SK-N-SH treated with all-trans-retinoic acid at 6 μM for 48 hours (cell line): ENCODE results near the gene KDM5A.
"Not testable (repeated sequence)": the region's sequence is repeated elsewhere in the genome, so short reads cannot be mapped to it uniquely, and the experiment has no call there.

Experiments
- ARNTL ChIP-seq: fragments of 450-650 bp; formaldehyde crosslinking; IDR thresholded peaks from 2 replicates; pipeline ENCODE4 v1.5.0; 2020; ENCODE audit warnings: low read depth, mild to moderate bottlenecking, moderate library complexity, borderline replicate concordance
- ESRRG ChIP-seq: fragments of 250-450 bp; sonication (Bioruptor Pico); IDR thresholded peaks from 2 replicates; pipeline ENCODE4 v1.6.1; 2021; ENCODE audit warnings: mild to moderate bottlenecking
- ISL1 ChIP-seq: fragments of 250-450 bp; sonication (Bioruptor Pico); IDR thresholded peaks from 2 replicates; pipeline ENCODE4 v2.1.2; 2022; ENCODE audit warnings: mild to moderate bottlenecking, moderate library complexity
- PPARA ChIP-seq: fragments of 250-450 bp; sonication (Bioruptor Pico); IDR thresholded peaks from 2 replicates; pipeline ENCODE4 v1.5.0; 2020; ENCODE audit warnings: mild to moderate bottlenecking, borderline replicate concordance
- ZC3H10 ChIP-seq: fragments of 250-450 bp; sonication (Bioruptor Pico); IDR thresholded peaks from 2 replicates; pipeline ENCODE4 v1.5.1; 2021; ENCODE audit warnings: mild to moderate bottlenecking, moderate library complexity
- ZFP30 ChIP-seq: fragments of 450-650 bp; formaldehyde crosslinking; IDR thresholded peaks from 2 replicates; pipeline ENCODE4 v1.5.0; 2022; ENCODE audit warnings: mild to moderate bottlenecking, moderate library complexity
- ZNF70 ChIP-seq: fragments of 450-650 bp; formaldehyde crosslinking; IDR thresholded peaks from 2 replicates; pipeline ENCODE4 v1.5.0; 2020; ENCODE audit warnings: mild to moderate bottlenecking, moderate library complexity
- ZNF8 ChIP-seq: fragments of 450-650 bp; formaldehyde crosslinking; IDR thresholded peaks from 2 replicates; pipeline ENCODE4 v1.5.0; 2020; ENCODE audit warnings: mild to moderate bottlenecking, moderate library complexity
- TF ChIP-seq, protein P1 (sequence below): fragments of 250-450 bp; sonication (Bioruptor Pico); IDR thresholded peaks from 2 replicates; pipeline ENCODE4 v1.8.0; 2020; ENCODE audit warnings: mild to moderate bottlenecking, moderate library complexity, borderline replicate concordance
- TF ChIP-seq, protein P2 (sequence below): fragments of 250-450 bp; sonication (Bioruptor Pico); IDR thresholded peaks from 2 replicates; pipeline ENCODE4 v1.5.1; 2020; ENCODE audit warnings: low read depth, mild to moderate bottlenecking, moderate library complexity

DNA sequence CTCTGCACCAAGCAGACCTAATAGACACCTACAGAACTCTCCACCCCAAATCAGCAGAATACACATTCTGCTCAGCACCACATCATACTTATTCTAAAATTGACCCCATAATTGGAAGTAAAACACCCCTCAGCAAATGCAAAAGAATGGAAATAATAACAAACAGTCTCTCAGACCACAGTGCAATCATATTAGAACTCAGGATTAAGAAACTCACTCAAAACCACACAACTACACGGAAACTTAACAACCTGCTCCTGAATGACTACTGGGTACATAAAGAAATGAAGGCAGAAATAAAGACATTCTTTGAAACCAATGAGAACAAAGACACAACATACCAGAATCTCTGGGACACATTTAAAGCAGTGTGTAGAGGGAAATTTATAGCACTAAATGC, 89.0 kb downstream of the KDM5A start:
- TF ChIP-seq ARNTL (CRISPR knock-in tag); PPARA; ISL1 (CRISPR knock-in tag); ESRRG (CRISPR knock-in tag); ZNF8 (CRISPR knock-in tag); ZC3H10; ZNF70 (CRISPR knock-in tag); ZFP30 (CRISPR knock-in tag): not testable (repeated sequence)
- TF ChIP-seq, protein P1, sequence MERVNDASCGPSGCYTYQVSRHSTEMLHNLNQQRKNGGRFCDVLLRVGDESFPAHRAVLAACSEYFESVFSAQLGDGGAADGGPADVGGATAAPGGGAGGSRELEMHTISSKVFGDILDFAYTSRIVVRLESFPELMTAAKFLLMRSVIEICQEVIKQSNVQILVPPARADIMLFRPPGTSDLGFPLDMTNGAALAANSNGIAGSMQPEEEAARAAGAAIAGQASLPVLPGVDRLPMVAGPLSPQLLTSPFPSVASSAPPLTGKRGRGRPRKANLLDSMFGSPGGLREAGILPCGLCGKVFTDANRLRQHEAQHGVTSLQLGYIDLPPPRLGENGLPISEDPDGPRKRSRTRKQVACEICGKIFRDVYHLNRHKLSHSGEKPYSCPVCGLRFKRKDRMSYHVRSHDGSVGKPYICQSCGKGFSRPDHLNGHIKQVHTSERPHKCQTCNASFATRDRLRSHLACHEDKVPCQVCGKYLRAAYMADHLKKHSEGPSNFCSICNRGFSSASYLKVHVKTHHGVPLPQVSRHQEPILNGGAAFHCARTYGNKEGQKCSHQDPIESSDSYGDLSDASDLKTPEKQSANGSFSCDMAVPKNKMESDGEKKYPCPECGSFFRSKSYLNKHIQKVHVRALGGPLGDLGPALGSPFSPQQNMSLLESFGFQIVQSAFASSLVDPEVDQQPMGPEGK (CRISPR knock-in tag): not testable (repeated sequence)
- TF ChIP-seq, protein P2, sequence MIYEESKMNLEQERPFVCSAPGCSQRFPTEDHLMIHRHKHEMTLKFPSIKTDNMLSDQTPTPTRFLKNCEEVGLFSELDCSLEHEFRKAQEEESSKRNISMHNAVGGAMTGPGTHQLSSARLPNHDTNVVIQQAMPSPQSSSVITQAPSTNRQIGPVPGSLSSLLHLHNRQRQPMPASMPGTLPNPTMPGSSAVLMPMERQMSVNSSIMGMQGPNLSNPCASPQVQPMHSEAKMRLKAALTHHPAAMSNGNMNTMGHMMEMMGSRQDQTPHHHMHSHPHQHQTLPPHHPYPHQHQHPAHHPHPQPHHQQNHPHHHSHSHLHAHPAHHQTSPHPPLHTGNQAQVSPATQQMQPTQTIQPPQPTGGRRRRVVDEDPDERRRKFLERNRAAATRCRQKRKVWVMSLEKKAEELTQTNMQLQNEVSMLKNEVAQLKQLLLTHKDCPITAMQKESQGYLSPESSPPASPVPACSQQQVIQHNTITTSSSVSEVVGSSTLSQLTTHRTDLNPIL (CRISPR knock-in tag): not testable (repeated sequence)
